HG02852 (cell line): ENCODE data around the gene POMGNT1.

Source experiments
- ATAC-seq: cut with Tn5 transposase; IDR thresholded peaks from one replicate; pipeline ENCODE4 v1.9.1; 2021; ENCODE audit warnings: mild to moderate bottlenecking, moderate library complexity; ENCODE audit not compliant: unreplicated experiment

The POMGNT1 gene

GRCh38 chr1:46158312-46159281 lies 39.6 kb downstream of the POMGNT1 start:
- ATAC-seq = no peak

- no peak for ATAC-seq
Observed at GRCh38 chr1:46157916-46158311, 40.3 kb downstream of the POMGNT1 start.

- ATAC-seq = no peak
Observed at GRCh38 chr1:46153732-46154131, 44.5 kb downstream of the POMGNT1 start.

GRCh38 chr1:46153228-46153627 lies 45.0 kb downstream of the POMGNT1 start:
- ATAC-seq = no peak

- no peak for ATAC-seq
Observed at GRCh38 chr1:46152016-46152415, 46.2 kb downstream of the POMGNT1 start.

- ATAC-seq = no peak
Observed at GRCh38 chr1:46150085-46150484, 48.1 kb downstream of the POMGNT1 start.

- no peak for ATAC-seq
Observed at GRCh38 chr1:46148318-46148717, 49.9 kb downstream of the POMGNT1 start.
